SK-N-SH (cell line): ENCODE data around the gene RBM15B.

Experiments
- EP300 ChIP-seq, 2 experiments: IDR thresholded peaks; 2 replicates each; pipeline versions ENCODE4 v1.4.0 to v1.6.1; 2012; ENCODE audit warnings: borderline replicate concordance in 1 of 2, low read depth in 1 of 2, low read length in 1 of 2
- FOXJ3 ChIP-seq: sonication (generic); formaldehyde crosslinking; IDR thresholded peaks from 2 replicates; pipeline ENCODE4 v1.5.1; 2020; ENCODE audit warnings: mild to moderate bottlenecking, missing genetic modification reagents
- GATA2 ChIP-seq: sonication (generic); formaldehyde crosslinking; IDR thresholded peaks from 2 replicates; pipeline ENCODE4 v1.5.0; 2020; ENCODE audit warnings: mild to moderate bottlenecking, missing genetic modification reagents
- NRF1 ChIP-seq: IDR thresholded peaks from 2 replicates; pipeline ENCODE4 v1.6.1; 2012; ENCODE audit warnings: low read depth, mild to moderate bottlenecking, low read length
- POLR2AphosphoS5 ChIP-seq: IDR thresholded peaks from 2 replicates; pipeline ENCODE4 v1.6.1; 2012; ENCODE audit warnings: low read depth, low read length
- RXRA ChIP-seq: IDR thresholded peaks from 2 replicates; pipeline ENCODE4 v1.4.0; 2012; ENCODE audit warnings: low read depth, mild to moderate bottlenecking, borderline replicate concordance
- TAF1 ChIP-seq: IDR thresholded peaks from 2 replicates; pipeline ENCODE4 v1.6.1; 2012; ENCODE audit warnings: low read depth, mild to moderate bottlenecking, low read length, moderate library complexity, borderline replicate concordance
- YY1 ChIP-seq: IDR thresholded peaks from 2 replicates; pipeline ENCODE4 v1.4.0; 2012; ENCODE audit warnings: low read depth, mild to moderate bottlenecking
- TF ChIP-seq, protein P1 (sequence below): fragments of 200-600 bp; sonication (generic); IDR thresholded peaks from 2 replicates; pipeline ENCODE4 v1.6.1; 2017; ENCODE audit warnings: antibody characterized with exemption, mild to moderate bottlenecking, moderate library complexity

DNA sequence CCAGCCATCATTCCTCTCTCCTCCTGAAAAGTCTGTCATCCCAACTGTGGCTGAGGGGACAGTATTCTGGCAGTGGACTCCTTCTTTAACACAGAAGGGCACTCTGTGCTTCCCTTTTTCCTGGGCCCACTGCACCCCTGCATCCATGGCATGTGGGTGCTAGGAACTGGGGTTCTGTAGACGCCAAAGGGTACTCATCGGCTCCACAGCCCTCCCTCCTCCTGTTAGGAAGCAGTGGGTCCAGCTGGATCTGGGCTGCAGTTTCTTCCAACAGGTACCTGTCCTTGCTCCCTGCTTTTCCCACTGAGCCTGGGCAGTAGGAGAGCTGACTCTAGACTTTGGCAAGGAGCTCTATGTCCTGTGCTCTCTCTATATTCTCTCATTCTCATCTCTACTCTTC is 12.4 kb upstream of the RBM15B start:
- no peak for TF ChIP-seq EP300 (IDR thresholded peaks at IDR 0.05; ENCODE audit: borderline replicate concordance in 1 of 2, low read depth in 1 of 2, low read length in 1 of 2)
- TF ChIP-seq FOXJ3, result no peak
- TF ChIP-seq, protein P1, sequence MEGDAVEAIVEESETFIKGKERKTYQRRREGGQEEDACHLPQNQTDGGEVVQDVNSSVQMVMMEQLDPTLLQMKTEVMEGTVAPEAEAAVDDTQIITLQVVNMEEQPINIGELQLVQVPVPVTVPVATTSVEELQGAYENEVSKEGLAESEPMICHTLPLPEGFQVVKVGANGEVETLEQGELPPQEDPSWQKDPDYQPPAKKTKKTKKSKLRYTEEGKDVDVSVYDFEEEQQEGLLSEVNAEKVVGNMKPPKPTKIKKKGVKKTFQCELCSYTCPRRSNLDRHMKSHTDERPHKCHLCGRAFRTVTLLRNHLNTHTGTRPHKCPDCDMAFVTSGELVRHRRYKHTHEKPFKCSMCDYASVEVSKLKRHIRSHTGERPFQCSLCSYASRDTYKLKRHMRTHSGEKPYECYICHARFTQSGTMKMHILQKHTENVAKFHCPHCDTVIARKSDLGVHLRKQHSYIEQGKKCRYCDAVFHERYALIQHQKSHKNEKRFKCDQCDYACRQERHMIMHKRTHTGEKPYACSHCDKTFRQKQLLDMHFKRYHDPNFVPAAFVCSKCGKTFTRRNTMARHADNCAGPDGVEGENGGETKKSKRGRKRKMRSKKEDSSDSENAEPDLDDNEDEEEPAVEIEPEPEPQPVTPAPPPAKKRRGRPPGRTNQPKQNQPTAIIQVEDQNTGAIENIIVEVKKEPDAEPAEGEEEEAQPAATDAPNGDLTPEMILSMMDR, result no peak
- no peak for TF ChIP-seq POLR2AphosphoS5
- TF ChIP-seq NRF1, result no peak
- TF ChIP-seq TAF1, result no peak
- TF ChIP-seq YY1, result no peak
- TF ChIP-seq GATA2 (CRISPR knock-in tag), result no peak
- no peak for TF ChIP-seq RXRA
